Mesothelial cell of epicardium (in vitro differentiated cells): Measurements from ENCODE around the gene TRIM49. TPM values are rescaled to one million over a fixed set of nuclear protein-coding genes. Genes with fewer than 3 reads are reported as not detected.
"Not testable (repeated sequence)": the region's sequence is repeated elsewhere in the genome, so short reads cannot be mapped to it uniquely, and the experiment has no call there.

Source experiments
- DNase-seq, 2 experiments: peaks; one replicate each; pipeline ENCODE4 v3.0.0; 2021; ENCODE audit warnings: low spot score in 2 of 2; ENCODE audit not compliant: unreplicated experiment in 2 of 2
- H3K27ac Mint-ChIP-seq: 2 replicates; pipeline ENCODE4 v1.8.0; 2021; ENCODE audit warnings: mixed read lengths
- H3K27me3 Mint-ChIP-seq: 2 replicates; pipeline ENCODE4 v1.8.0; 2021; ENCODE audit warnings: low read depth, mixed read lengths
- H3K36me3 Mint-ChIP-seq: 2 replicates; pipeline ENCODE4 v1.8.0; 2021; ENCODE audit warnings: mixed read lengths
- H3K4me1 Mint-ChIP-seq: 2 replicates; pipeline ENCODE4 v1.8.0; 2021; ENCODE audit warnings: mixed read lengths
- H3K4me3 Mint-ChIP-seq: 2 replicates; pipeline ENCODE4 v1.8.0; 2021; ENCODE audit warnings: mild to moderate bottlenecking, moderate library complexity, mixed read lengths
- H3K9me3 Mint-ChIP-seq: 2 replicates; pipeline ENCODE4 v1.8.0; 2021; ENCODE audit warnings: mixed read lengths
- total RNA-seq: library from RNA; stranded (reverse); gene quantifications from 3 replicates; pipeline ENCODE4 v1.2.1, GENCODE V29; 2021

TRIM49 gene
- not detected in 3 replicates for total RNA-seq

- not testable (repeated sequence) for H3K27ac Mint-ChIP-seq
These were observed at the start of gene TRIM49 for GRCh38 chr11:89808475-89808874. Gene TRIM49 (minus strand): TSS chr11:89808575. CDS start chr11:89804469, 4,106 bp downstream.

GRCh38 chr11:89826694-89827093 lies 18.3 kb upstream of the TRIM49 start:
- not testable (repeated sequence) for H3K27me3 Mint-ChIP-seq, H3K4me1 Mint-ChIP-seq, H3K27ac Mint-ChIP-seq, H3K4me3 Mint-ChIP-seq, H3K9me3 Mint-ChIP-seq, DNase-seq, H3K36me3 Mint-ChIP-seq

More at GRCh38 chr11:89808475-89808874, at the start of gene TRIM49:
- H3K4me3 Mint-ChIP-seq, H3K27me3 Mint-ChIP-seq, H3K36me3 Mint-ChIP-seq, H3K4me1 Mint-ChIP-seq, DNase-seq, H3K9me3 Mint-ChIP-seq: not testable (repeated sequence)

GRCh38 chr11:89820008-89820407 lies 11.6 kb upstream of the TRIM49 start:
- H3K36me3 Mint-ChIP-seq, H3K4me1 Mint-ChIP-seq, H3K27me3 Mint-ChIP-seq, H3K4me3 Mint-ChIP-seq, H3K9me3 Mint-ChIP-seq, DNase-seq, H3K27ac Mint-ChIP-seq: not testable (repeated sequence)

GRCh38 chr11:89813535-89813934 lies 5.2 kb upstream of the TRIM49 start:
- not testable (repeated sequence) for H3K27ac Mint-ChIP-seq, H3K9me3 Mint-ChIP-seq, DNase-seq, H3K27me3 Mint-ChIP-seq, H3K4me1 Mint-ChIP-seq, H3K36me3 Mint-ChIP-seq, H3K4me3 Mint-ChIP-seq

- H3K4me1 Mint-ChIP-seq = not testable (repeated sequence)
These were observed 20.8 kb downstream of the TRIM49 start for GRCh38 chr11:89787506-89788063.

GRCh38 chr11:89785726-89786125 lies 22.6 kb downstream of the TRIM49 start:
- not testable (repeated sequence) for H3K4me3 Mint-ChIP-seq, H3K27me3 Mint-ChIP-seq, H3K9me3 Mint-ChIP-seq, H3K36me3 Mint-ChIP-seq, DNase-seq, H3K27ac Mint-ChIP-seq, H3K4me1 Mint-ChIP-seq

More at GRCh38 chr11:89787506-89788063, 20.8 kb downstream of the TRIM49 start:
- H3K36me3 Mint-ChIP-seq, H3K27me3 Mint-ChIP-seq, H3K9me3 Mint-ChIP-seq, H3K27ac Mint-ChIP-seq, H3K4me3 Mint-ChIP-seq: not testable (repeated sequence)
- peak in 1 of 2 experiments; percentile 57 for DNase-seq

GRCh38 chr11:89750822-89751221 lies 57.6 kb downstream of the TRIM49 start:
- H3K9me3 Mint-ChIP-seq, H3K27me3 Mint-ChIP-seq, H3K27ac Mint-ChIP-seq, H3K4me3 Mint-ChIP-seq, H3K36me3 Mint-ChIP-seq, H3K4me1 Mint-ChIP-seq, DNase-seq: not testable (repeated sequence)

Other genes starting within 250 kb of the TRIM49 start
- not detected in 3 replicates for gene TRIM77, start 98.3 kb downstream of the TRIM49 start, total RNA-seq
- gene TRIM64B, start 69.9 kb upstream of the TRIM49 start, total RNA-seq = not detected in 3 replicates
- gene TRIM49D1, start 113.7 kb upstream of the TRIM49 start, total RNA-seq = not detected in 3 replicates
- not detected in 3 replicates for gene TRIM49D2, start 115.5 kb upstream of the TRIM49 start, total RNA-seq
- gene TRIM64, start 157.5 kb upstream of the TRIM49 start, total RNA-seq = not detected in 3 replicates
- gene TRIM49C, start 222.5 kb upstream of the TRIM49 start, total RNA-seq = not detected in 3 replicates